Stimulated activated CD8-positive, alpha-beta memory T cell treated with anti-CD3 and anti-CD28 coated beads, Interleukin-12 subunit alpha, Interleukin-12 subunit beta, amount 100 ng/mL, for 24 hours (primary cell): ENCODE results near the gene SEC22A.

Experiments
- DNase-seq: peaks from one replicate; pipeline ENCODE4 v3.0.0-alpha.2; 2020; ENCODE audit errors: extremely low read depth

Gene SEC22A

GRCh38 chr3:123305192-123305591 lies 103.4 kb downstream of the SEC22A start:
- no peak for DNase-seq

DNA sequence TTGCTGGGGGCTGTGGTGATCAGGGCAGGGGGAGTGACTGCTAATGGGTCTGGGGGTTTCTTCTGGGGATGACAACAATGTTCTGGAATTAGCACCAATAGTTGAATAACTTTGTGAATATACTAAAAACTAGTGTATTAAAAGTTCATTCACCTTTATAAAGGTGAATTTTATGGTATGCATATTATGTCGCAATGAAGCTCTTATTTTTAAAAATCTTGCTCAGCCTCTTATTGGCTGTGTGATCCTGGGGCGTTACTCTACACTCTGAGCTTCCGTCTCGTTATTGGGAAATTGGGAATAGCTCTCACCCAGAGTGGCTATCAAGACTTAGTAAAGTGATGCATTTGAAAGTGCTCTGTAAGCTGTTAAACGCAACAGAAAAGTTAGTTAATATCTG lies 105.3 kb downstream of the SEC22A start:
- DNase-seq = no peak

- no peak for DNase-seq
These were observed 108.4 kb downstream of the SEC22A start for GRCh38 chr3:123310186-123310585.

- DNase-seq = no peak
These were observed 109.0 kb downstream of the SEC22A start for GRCh38 chr3:123310741-123311140.

- DNase-seq = no peak
These were observed 109.5 kb downstream of the SEC22A start for GRCh38 chr3:123311201-123311600.

GRCh38 chr3:123312331-123313265 lies 110.9 kb downstream of the SEC22A start:
- no peak for DNase-seq

DNA sequence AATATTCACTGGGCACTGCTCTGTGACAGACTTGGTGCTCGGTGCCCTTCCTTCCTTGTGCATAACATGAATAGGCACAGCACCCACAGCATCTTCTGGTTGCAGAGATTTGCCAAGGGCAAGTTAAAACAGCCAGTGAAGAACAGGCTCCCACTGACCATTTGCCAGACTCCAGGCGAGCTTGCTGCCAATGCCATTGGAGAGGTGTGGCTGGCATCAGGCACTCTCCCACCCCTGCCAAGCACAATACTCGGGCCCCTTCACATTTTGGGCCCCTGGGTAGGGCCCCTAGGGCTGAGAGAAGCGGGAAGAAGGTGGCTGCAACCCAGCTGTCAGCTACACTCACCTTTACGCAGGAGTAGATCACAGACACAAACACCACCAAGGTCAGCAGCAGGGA lies 112.1 kb downstream of the SEC22A start:
- no peak for DNase-seq

- DNase-seq = no peak
These were observed 112.9 kb downstream of the SEC22A start for GRCh38 chr3:123314359-123315270.

DNA sequence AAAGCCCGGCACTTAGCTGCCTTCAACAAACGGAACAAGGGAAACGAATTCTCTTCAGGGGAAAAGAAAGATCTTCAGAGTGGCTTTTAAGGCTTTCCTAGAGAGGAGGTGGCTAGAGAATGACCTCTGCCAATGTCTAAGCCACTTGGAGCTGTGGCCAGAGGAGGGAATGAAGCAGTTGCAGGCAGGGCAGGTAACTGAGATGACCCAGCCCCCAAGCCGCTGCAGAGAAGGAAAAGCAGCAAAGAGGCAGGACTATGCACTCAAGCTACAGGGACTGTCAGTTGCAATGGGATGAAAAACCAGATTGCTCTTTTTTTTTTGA lies 113.5 kb downstream of the SEC22A start:
- DNase-seq = no peak

- no peak for DNase-seq
These were observed 116.0 kb downstream of the SEC22A start for GRCh38 chr3:123317716-123318115.

DNA sequence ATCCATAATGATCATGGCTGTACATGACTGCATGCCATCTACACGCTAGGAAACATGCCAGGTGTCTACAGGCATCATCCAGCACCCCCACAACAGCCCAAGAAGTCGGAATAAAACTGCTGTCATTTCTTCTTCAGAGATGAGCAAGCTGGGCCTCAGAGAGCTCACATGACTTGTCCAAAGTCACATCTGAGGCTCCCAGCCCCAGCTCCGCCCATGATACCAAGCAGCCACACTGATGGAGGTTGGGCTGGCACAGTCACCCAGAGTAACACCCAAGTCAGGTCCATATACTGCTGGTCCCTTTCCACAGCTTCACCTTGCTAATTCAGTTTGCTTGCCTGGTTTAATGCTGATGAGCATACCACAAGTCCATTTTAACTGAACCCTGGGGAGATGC lies 116.6 kb downstream of the SEC22A start:
- DNase-seq = no peak

DNA sequence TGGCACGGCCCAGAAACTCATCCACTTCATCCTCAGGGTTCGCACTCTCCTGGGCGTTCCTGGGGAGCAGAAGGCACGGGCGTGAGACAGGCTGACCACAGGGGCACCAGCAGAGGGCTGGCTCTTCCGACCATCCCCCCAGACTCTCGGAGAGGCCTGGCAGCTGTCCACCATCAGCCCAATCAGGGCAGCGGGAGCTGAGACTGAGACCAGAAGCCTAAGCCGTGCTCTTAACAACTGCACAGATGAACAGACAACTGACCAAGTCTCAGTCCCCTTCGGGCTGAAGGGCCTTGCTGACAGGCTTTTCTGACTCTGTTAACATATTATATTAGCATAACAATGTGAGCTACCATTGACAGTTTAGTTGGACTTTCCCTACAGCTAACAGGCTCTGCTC lies 118.0 kb downstream of the SEC22A start:
- no peak for DNase-seq

GRCh38 chr3:123320221-123320620 lies 118.5 kb downstream of the SEC22A start:
- no peak for DNase-seq

- no peak for DNase-seq
These were observed 120.1 kb downstream of the SEC22A start for GRCh38 chr3:123321806-123322205.

DNA sequence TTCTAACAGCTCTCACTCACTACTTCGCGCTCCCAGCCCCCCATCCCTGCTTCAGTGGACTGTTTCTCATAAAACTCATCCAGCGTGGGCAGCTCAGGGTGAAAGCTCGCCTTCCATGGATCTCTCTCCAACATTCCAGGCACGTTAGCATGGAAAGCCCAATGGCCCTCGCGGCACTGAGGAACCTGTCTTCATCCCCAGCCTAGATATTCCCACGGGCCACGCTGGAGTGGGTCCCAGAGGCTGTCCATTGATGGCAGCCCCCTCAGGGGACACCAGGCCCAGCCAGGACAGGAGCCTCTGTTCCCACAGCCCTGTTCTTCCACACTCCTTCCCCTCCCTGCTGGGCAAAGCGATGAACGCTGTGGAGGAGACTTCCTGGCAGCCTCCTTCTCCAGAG lies 121.1 kb downstream of the SEC22A start:
- no peak for DNase-seq
